NCI-H187 (cell line): ENCODE data around the gene DCUN1D3.
"Not testable (repeated sequence)": the region's sequence is repeated elsewhere in the genome, so short reads cannot be mapped to it uniquely, and the experiment has no call there.

Experiments
- DNase-seq, 2 experiments: peaks; one replicate each; lab custom pipeline; 2025; lab: John Stamatoyannopoulos, UW

Gene DCUN1D3

GRCh38 chr16:20887207-20887606 is 13.0 kb downstream of the DCUN1D3 start:
- no peak for DNase-seq

- no peak for DNase-seq
These were observed 13.8 kb downstream of the DCUN1D3 start for GRCh38 chr16:20886320-20886719.

- DNase-seq, result no peak
These were observed 16.0 kb downstream of the DCUN1D3 start for GRCh38 chr16:20884240-20884556.

GRCh38 chr16:20883554-20884239 is 16.5 kb downstream of the DCUN1D3 start:
- no peak for DNase-seq

GRCh38 chr16:20881503-20881878 is 18.7 kb downstream of the DCUN1D3 start:
- DNase-seq, result no peak

- no peak for DNase-seq
These were observed 19.2 kb downstream of the DCUN1D3 start for GRCh38 chr16:20880867-20881502.

GRCh38 chr16:20879175-20880040 is 20.8 kb downstream of the DCUN1D3 start:
- no peak for DNase-seq

- no peak for DNase-seq
These were observed 21.4 kb downstream of the DCUN1D3 start for GRCh38 chr16:20878682-20879147.

- DNase-seq, result no peak
These were observed 24.9 kb downstream of the DCUN1D3 start for GRCh38 chr16:20875355-20875650.

GRCh38 chr16:20874088-20874581 is 26.0 kb downstream of the DCUN1D3 start:
- no peak for DNase-seq

- DNase-seq, result no peak
These were observed 26.8 kb downstream of the DCUN1D3 start for GRCh38 chr16:20873331-20873730.

- DNase-seq, result no peak
These were observed 28.0 kb downstream of the DCUN1D3 start for GRCh38 chr16:20871941-20872815.

GRCh38 chr16:20871258-20871657 is 28.9 kb downstream of the DCUN1D3 start:
- DNase-seq, result no peak

GRCh38 chr16:20870122-20870820 is 29.9 kb downstream of the DCUN1D3 start:
- no peak for DNase-seq

- no peak for DNase-seq
These were observed 31.3 kb downstream of the DCUN1D3 start for GRCh38 chr16:20868890-20869289.

GRCh38 chr16:20867585-20867984 is 32.6 kb downstream of the DCUN1D3 start:
- no peak for DNase-seq

GRCh38 chr16:20866801-20867200 is 33.4 kb downstream of the DCUN1D3 start:
- no peak for DNase-seq

GRCh38 chr16:20866145-20866772 is 33.9 kb downstream of the DCUN1D3 start:
- no peak for DNase-seq

GRCh38 chr16:20865420-20866131 is 34.6 kb downstream of the DCUN1D3 start:
- no peak for DNase-seq

GRCh38 chr16:20864376-20864775 is 35.8 kb downstream of the DCUN1D3 start:
- DNase-seq, result not testable (repeated sequence)
